T-helper 2 cell (primary cell): ENCODE results near the gene RALB.

Source experiments
- DNase-seq, 5 experiments: peaks; one replicate each; pipeline versions ENCODE4 v3.0.0 to v3.0.0-alpha.2; 2012 to 2022

RALB gene

GRCh38 chr2:120343433-120344105 is 90.9 kb downstream of the RALB start:
- DNase-seq, result peak in 3 of 5 experiments; percentile 24 to 69 (median 32)
